ENCODE results near the gene KLHL3.

KLHL3 gene

GRCh38 chr5:137575847-137576246 lies 160.0 kb downstream of the KLHL3 start:
- DNase-seq (ENCODE audit: low read depth) = no peak

- no peak for DNase-seq (ENCODE audit: low read depth)
Observed at GRCh38 chr5:137575211-137575610, 160.7 kb downstream of the KLHL3 start.

DNA sequence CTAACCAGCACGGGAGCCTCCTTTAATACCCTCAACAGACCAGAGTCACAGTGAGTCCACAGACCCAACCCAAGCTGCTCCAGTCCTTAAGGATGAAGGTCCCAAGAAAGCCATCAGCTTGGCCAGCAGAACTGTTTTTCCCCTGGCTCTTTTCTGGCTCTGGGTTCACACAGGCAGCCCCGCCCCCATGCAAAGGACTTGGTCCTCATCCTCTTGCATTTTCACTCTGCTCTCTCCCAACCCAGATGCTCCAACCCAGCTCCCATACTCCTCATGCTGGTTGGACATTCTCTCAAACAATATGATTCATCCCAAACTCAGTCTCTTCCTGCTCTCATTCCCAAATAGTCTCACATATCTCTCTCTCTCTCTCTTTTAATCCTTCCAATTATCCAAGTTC lies 162.5 kb downstream of the KLHL3 start:
- no peak for DNase-seq (ENCODE audit: low read depth)

- no peak for DNase-seq (ENCODE audit: low read depth)
Observed at GRCh38 chr5:137572042-137572695, 163.7 kb downstream of the KLHL3 start.

DNA sequence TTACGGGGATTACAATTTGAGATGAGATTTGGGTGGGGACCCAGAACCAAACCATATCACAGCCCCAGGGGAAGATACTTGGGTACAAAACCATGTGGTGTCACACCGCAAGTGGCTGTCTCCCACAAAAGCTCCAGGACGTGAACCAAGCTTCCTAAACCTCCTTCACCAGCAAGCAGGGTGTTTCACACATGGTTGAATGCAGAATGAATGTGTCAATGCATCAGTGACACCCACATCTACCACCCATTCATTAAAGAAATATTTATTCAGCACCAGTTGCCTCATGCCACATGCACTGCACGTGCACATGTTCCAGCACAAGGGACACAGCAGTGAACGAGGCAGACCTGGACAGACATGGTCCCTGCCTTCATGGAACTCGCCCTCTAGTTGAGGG lies 165.8 kb downstream of the KLHL3 start:
- no peak for DNase-seq (ENCODE audit: low read depth)

Measured in non-pigmented ciliary epithelial cell (primary cell).